Measurements from ENCODE around the gene STRA6.

The STRA6 gene

GRCh38 chr15:74202452-74203401, at the start of gene STRA6:
Gene STRA6 (minus strand): TSS chr15:74202787. CDS start chr15:74202267, 520 bp downstream.
- DNase-seq = no peak

- no peak for DNase-seq
Observed at GRCh38 chr15:74252291-74252690, 49.7 kb upstream of the STRA6 start.

GRCh38 chr15:74251131-74251811, 48.7 kb upstream of the STRA6 start:
- no peak for DNase-seq

- no peak for DNase-seq
Observed at GRCh38 chr15:74250266-74250665, 47.7 kb upstream of the STRA6 start.

GRCh38 chr15:74245342-74245931, 42.9 kb upstream of the STRA6 start:
- DNase-seq = peak; percentile 27

GRCh38 chr15:74244822-74245341, 42.3 kb upstream of the STRA6 start:
- no peak for DNase-seq

- DNase-seq = no peak
Observed at GRCh38 chr15:74243431-74243830, 40.8 kb upstream of the STRA6 start.

- DNase-seq = no peak
Observed at GRCh38 chr15:74242441-74243185, 40.0 kb upstream of the STRA6 start.

GRCh38 chr15:74240897-74241614, 38.5 kb upstream of the STRA6 start:
- no peak for DNase-seq

GRCh38 chr15:74240002-74240568, 37.5 kb upstream of the STRA6 start:
- peak; percentile 56 for DNase-seq

GRCh38 chr15:74239051-74239705, 36.6 kb upstream of the STRA6 start:
- no peak for DNase-seq

- DNase-seq = peak; percentile 43
Observed at GRCh38 chr15:74235962-74236361, 33.4 kb upstream of the STRA6 start, which contains the start of gene CCDC33. Gene CCDC33 (plus strand): TSS chr15:74236326. CDS start chr15:74236720, 394 bp downstream.

GRCh38 chr15:74234598-74234875, 31.9 kb upstream of the STRA6 start:
- DNase-seq = no peak

- DNase-seq = no peak
Observed at GRCh38 chr15:74233851-74234597, 31.4 kb upstream of the STRA6 start.

GRCh38 chr15:74233373-74233772, 30.8 kb upstream of the STRA6 start:
- no peak for DNase-seq

- no peak for DNase-seq
Observed at GRCh38 chr15:74231475-74231874, 28.9 kb upstream of the STRA6 start.

GRCh38 chr15:74229686-74230085, 27.1 kb upstream of the STRA6 start:
- DNase-seq = no peak

GRCh38 chr15:74228723-74229081, 26.1 kb upstream of the STRA6 start:
- no peak for DNase-seq

GRCh38 chr15:74227968-74228722, 25.6 kb upstream of the STRA6 start:
- no peak for DNase-seq
